OCI-LY3 (cell line): ENCODE results near the gene OTX2.

Experiments used
- H2AFZ ChIP-seq: fragments of 200-600, 300-600 bp; shearing (Covaris generic); 2 replicates; pipeline ENCODE4 v1.6.0; 2014; ENCODE audit warnings: antibody characterized with exemption, low read depth, low read length
- H3K27ac ChIP-seq: fragments of 200-600, 300-600 bp; sonication (generic); 2 replicates; pipeline ENCODE4 v1.5.1; 2014; ENCODE audit warnings: mild to moderate bottlenecking, low read length, moderate library complexity, mixed read lengths
- H3K27me3 ChIP-seq: fragments of 200-600, 300-600 bp; sonication (generic); 2 replicates; pipeline ENCODE4 v1.6.1; 2014; ENCODE audit warnings: low read depth, low read length, mixed read lengths
- H3K36me3 ChIP-seq: fragments of 200-600, 300-600 bp; sonication (generic); replicated peaks from 2 replicates; pipeline ENCODE3; 2014; ENCODE audit warnings: low read depth, low read length, mixed read lengths
- H3K4me1 ChIP-seq: fragments of 300-600, 200-600 bp; sonication (generic); 2 replicates; pipeline ENCODE4 v1.6.1; 2014; ENCODE audit warnings: low read length, mixed read lengths
- H3K4me2 ChIP-seq: fragments of 200-600, 300-600 bp; sonication (generic); 2 replicates; pipeline ENCODE4 v1.6.1; 2014; ENCODE audit warnings: low read length, mixed read lengths
- H3K4me3 ChIP-seq: fragments of 300-600, 200-600 bp; sonication (generic); 2 replicates; pipeline ENCODE4 v1.5.1; 2014; ENCODE audit warnings: antibody characterized with exemption, mild to moderate bottlenecking, low read length, moderate library complexity
- H3K79me2 ChIP-seq: fragments of 300-600, 200-600 bp; shearing (Covaris generic); 2 replicates; pipeline ENCODE4 v1.6.1; 2014; ENCODE audit warnings: mild to moderate bottlenecking, low read length, mixed read lengths
- H3K9ac ChIP-seq: fragments of 300-600, 200-600 bp; shearing (Covaris generic); 2 replicates; pipeline ENCODE4 v1.6.0; 2014; ENCODE audit warnings: mild to moderate bottlenecking, low read length, moderate library complexity
- H3K9me3 ChIP-seq: fragments of 200-600, 300-600 bp; shearing (Covaris generic); 2 replicates; pipeline ENCODE4 v1.6.1; 2014; ENCODE audit warnings: low read length, mixed read lengths; ENCODE audit not compliant: insufficient read depth
- H4K20me1 ChIP-seq: fragments of 200-600, 300-600 bp; sonication (generic); 2 replicates; pipeline ENCODE4 v1.6.1; 2016; ENCODE audit warnings: low read length, mixed read lengths; ENCODE audit not compliant: insufficient read depth
- EZH2phosphoT487 ChIP-seq: fragments of 200-600 bp; shearing (Covaris generic); IDR thresholded peaks from 2 replicates; pipeline ENCODE4 v1.6.1; 2018; ENCODE audit warnings: antibody characterized with exemption, mixed run types, low read depth
- TF ChIP-seq, protein P1 (sequence below): fragments of 200-600, 300-600 bp; sonication (generic); IDR thresholded peaks from 2 replicates; pipeline ENCODE4 v1.5.1; 2014; ENCODE audit warnings: antibody characterized with exemption, low read length, low read depth

Gene OTX2

DNA sequence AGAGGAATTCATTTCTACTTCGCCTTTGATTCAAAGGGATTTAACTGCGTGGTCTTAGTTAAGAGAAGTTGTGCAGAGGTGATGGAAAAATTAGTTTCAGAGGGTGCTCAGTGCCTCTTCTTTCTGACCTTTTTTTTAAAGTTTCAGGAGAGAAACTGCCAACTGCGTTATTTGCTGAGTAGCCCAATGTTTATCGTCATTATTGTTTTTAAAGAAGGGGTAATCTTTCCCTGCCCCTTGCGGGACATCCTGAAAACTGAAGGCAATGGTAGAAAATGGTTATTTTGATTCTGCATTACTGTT is 11.0 kb downstream of the OTX2 start:
- H2AFZ ChIP-seq, result no peak overlapping the region
- H3K27ac ChIP-seq, result no peak overlapping the region
- H3K27me3 ChIP-seq, result no peaks in the 10 kb centered on the region
- no peaks in the 10 kb centered on the region for H3K4me1 ChIP-seq
- H3K9ac ChIP-seq, result no peak overlapping the region
- H4K20me1 ChIP-seq, result no peaks in the 10 kb centered on the region
- H3K79me2 ChIP-seq, result no peaks in the 10 kb centered on the region
- no peaks in the 10 kb centered on the region for H3K9me3 ChIP-seq
- TF ChIP-seq, protein P1, sequence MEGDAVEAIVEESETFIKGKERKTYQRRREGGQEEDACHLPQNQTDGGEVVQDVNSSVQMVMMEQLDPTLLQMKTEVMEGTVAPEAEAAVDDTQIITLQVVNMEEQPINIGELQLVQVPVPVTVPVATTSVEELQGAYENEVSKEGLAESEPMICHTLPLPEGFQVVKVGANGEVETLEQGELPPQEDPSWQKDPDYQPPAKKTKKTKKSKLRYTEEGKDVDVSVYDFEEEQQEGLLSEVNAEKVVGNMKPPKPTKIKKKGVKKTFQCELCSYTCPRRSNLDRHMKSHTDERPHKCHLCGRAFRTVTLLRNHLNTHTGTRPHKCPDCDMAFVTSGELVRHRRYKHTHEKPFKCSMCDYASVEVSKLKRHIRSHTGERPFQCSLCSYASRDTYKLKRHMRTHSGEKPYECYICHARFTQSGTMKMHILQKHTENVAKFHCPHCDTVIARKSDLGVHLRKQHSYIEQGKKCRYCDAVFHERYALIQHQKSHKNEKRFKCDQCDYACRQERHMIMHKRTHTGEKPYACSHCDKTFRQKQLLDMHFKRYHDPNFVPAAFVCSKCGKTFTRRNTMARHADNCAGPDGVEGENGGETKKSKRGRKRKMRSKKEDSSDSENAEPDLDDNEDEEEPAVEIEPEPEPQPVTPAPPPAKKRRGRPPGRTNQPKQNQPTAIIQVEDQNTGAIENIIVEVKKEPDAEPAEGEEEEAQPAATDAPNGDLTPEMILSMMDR, result no peak
- TF ChIP-seq EZH2phosphoT487, result no peak
- no peak overlapping the region for H3K4me3 ChIP-seq
- H3K36me3 ChIP-seq, result no peaks in the 10 kb centered on the region
- H3K4me2 ChIP-seq, result no peak overlapping the region

DNA sequence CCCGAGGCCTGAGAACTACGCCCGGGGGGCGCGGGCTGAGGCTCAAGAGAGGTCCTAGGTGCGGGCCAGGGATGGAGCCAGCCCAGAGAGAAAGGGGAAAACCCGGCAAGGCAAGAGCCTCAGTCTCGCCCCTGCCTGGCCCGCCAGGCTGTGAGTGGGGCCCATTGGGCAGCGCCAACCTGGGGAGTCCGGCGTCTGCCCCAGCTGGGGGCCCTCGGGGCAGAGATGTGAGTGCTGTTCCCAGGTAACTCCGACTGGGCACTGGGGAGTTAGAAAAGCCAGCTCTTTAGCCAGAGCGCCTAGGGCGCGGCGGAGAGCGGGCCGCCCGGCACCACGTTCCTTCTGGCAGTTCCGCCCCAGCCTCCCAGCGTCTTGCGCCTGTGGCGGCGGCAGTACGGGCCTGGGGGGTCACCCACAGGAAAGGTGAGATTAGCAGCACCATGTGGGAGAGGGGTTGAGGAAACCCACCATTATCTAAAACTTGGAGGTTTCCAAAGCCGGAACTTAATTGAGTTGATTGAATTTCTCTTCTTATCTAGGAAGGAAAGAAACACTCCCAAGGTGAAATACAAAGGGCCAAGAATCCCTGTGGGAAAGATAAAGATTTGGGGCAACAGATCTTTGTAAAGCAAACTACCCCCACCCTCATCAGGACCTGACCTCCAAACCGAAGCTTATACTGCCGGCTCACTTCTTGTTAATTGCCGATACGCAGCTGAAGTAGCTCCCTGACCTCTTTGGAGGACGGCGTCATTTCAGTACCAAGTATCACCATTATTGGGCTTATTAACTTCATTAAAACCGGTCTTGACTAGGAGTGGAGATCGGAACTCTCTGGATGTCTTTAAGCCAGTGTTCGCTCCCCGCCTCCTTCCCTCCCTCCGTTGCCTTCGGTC is 11.6 kb downstream of the OTX2 start:
- no peak for TF ChIP-seq EZH2phosphoT487
- TF ChIP-seq, protein P1, result no peak
- Histone ChIP-seq H4K20me1 (no peaks in the 10 kb centered on the region), H3K27me3 (no peaks in the 10 kb centered on the region)

DNA sequence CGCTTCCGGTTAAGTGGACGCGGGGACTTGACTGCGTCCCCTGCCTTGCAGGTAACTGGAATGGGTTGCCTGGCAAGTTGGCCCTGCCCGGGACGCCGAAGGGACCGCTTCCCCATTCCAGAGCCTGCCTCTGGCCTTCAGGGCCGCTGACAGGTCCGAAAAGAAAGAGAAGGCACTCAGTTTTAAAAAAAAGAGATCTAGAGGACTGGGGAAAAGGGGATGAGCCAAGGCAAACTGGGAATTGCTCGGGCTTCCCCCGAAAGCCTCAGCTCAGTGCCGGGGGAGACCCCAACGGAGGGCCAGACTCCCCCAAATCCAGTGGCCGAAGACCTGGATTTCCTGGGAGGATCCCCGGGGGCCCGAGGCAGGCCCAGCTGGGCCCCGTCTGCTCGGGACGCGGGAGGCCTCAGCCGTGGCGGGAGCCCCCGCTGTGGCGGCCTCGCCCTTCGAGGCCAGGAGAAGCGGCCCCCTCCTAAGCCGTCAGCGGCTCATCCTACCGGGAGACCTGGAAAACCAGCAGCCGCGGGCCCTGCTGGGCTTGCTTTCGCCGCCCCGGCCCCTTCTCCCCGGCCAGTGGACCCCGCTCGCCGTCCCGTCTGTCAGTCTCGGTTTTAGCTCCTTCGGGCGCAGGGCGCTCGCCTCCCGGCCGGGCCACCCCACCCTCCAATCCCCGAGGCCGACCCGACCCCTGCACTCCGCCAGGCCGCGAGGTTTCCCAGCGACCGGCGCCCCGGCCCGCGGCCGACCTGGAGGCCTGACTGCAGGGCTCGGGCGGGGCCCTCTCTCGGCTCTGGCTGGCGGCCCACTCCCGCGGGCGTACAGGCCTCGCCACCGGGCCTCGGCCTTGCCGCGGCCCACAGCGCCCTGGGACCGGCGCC is 12.5 kb downstream of the OTX2 start:
- Histone ChIP-seq H3K9ac (no peak overlapping the region), H3K4me1 (no peaks in the 10 kb centered on the region), H3K27me3 (no peaks in the 10 kb centered on the region), H3K27ac (no peak overlapping the region), H4K20me1 (no peaks in the 10 kb centered on the region), H2AFZ (no peak overlapping the region), H3K4me3 (no peak overlapping the region), H3K9me3 (no peaks in the 10 kb centered on the region), H3K4me2 (no peak overlapping the region), H3K36me3 (no peaks in the 10 kb centered on the region), H3K79me2 (no peaks in the 10 kb centered on the region)
- TF ChIP-seq, protein P1, result no peak
- no peak for TF ChIP-seq EZH2phosphoT487

More for the DNA sequence above, 11.6 kb downstream of the OTX2 start:
- H3K36me3 ChIP-seq, result no peaks in the 10 kb centered on the region
- no peaks in the 10 kb centered on the region for H3K79me2 ChIP-seq
- no peak overlapping the region for H3K9ac ChIP-seq
- no peak overlapping the region for H3K4me2 ChIP-seq
- no peaks in the 10 kb centered on the region for H3K4me1 ChIP-seq
- H2AFZ ChIP-seq, result no peak overlapping the region
- H3K27ac ChIP-seq, result no peak overlapping the region
- no peaks in the 10 kb centered on the region for H3K9me3 ChIP-seq
- H3K4me3 ChIP-seq, result no peak overlapping the region

DNA sequence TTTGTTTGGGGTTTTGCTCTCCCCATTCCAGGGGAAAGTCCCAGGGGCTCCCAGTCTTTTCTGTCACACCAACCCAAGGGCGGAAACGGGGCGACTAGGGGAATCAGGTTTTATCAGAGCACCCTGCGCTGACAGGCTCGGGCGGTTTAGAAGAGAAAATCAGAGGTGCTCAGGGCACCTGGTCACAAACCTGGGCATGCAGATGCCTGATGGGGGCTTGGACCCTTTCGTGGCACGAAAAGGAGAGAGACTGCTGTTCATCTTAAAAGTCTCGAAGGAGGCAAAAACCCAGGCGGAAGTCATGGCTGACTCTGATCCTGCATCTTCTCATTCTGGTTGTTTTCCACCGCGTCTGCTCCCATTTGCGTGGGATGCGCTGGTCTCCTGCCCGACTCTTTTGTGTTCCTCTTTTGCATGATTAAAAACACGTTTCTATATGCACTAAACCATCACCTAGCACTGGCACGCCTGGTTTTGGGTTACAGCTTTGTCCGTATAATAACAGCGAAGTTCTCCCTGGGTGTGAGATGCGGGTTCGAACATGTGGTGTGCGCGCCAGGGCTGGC is 13.2 kb downstream of the OTX2 start:
- Histone ChIP-seq H3K27me3 (no peaks in the 10 kb centered on the region), H3K9ac (no peak overlapping the region), H3K27ac (no peak overlapping the region), H4K20me1 (no peaks in the 10 kb centered on the region), H3K36me3 (no peaks in the 10 kb centered on the region), H3K9me3 (no peaks in the 10 kb centered on the region), H3K4me2 (no peak overlapping the region), H3K4me3 (no peak overlapping the region), H3K79me2 (no peaks in the 10 kb centered on the region), H2AFZ (no peak overlapping the region), H3K4me1 (no peaks in the 10 kb centered on the region)
- no peak for TF ChIP-seq EZH2phosphoT487
- TF ChIP-seq, protein P1, result no peak
